Neural cell (in vitro differentiated cells): Measurements from ENCODE around the gene PLCB1. TPM values are rescaled to one million over a fixed set of nuclear protein-coding genes. Genes with fewer than 3 reads are reported as not detected.

Source experiments
- H2AFZ ChIP-seq: fragments of 200-600, 300-800 bp; sonication (generic), shearing (Covaris generic); 2 replicates; pipeline ENCODE4 v1.6.0; 2014; ENCODE audit warnings: low read depth, mild to moderate bottlenecking, antibody characterized with exemption, low read length, moderate library complexity
- H3F3A ChIP-seq: fragments of 200-600 bp; shearing (Covaris generic); 2 replicates; pipeline ENCODE4 v1.6.1; 2016; ENCODE audit warnings: mild to moderate bottlenecking, moderate library complexity, mixed read lengths, antibody characterized with exemption, low read length; ENCODE audit not compliant: insufficient read depth, poor library complexity, severe bottlenecking
- H3K27ac ChIP-seq: fragments of 200-600, 300-800 bp; sonication (generic), shearing (Covaris generic); 2 replicates; pipeline ENCODE4 v1.5.1; 2014; ENCODE audit warnings: mild to moderate bottlenecking, low read length, moderate library complexity
- H3K27me3 ChIP-seq: fragments of 300-800, 200-600 bp; sonication (generic), shearing (Covaris generic); 2 replicates; pipeline ENCODE4 v1.6.0; 2014; ENCODE audit warnings: mild to moderate bottlenecking, low read depth, low read length, moderate library complexity; ENCODE audit not compliant: insufficient read depth
- H3K36me3 ChIP-seq: fragments of 300-800, 200-600 bp; sonication (generic), shearing (Covaris generic); 2 replicates; pipeline ENCODE4 v1.5.1; 2014; ENCODE audit warnings: mild to moderate bottlenecking, antibody characterized with exemption, low read length, moderate library complexity; ENCODE audit not compliant: insufficient read depth
- H3K4me2 ChIP-seq: fragments of 300-800, 200-600 bp; sonication (generic), shearing (Covaris generic); 2 replicates; pipeline ENCODE4 v1.6.0; 2014; ENCODE audit warnings: mild to moderate bottlenecking, low read length
- H3K4me3 ChIP-seq: fragments of 300-800, 200-600 bp; sonication (generic), shearing (Covaris generic); 2 replicates; pipeline ENCODE4 v1.5.1; 2014; ENCODE audit warnings: mild to moderate bottlenecking, low read length, moderate library complexity
- H3K79me2 ChIP-seq: fragments of 200-600 bp; shearing (Covaris generic); replicated peaks from 2 replicates; pipeline ENCODE4 v1.6.0; 2014; ENCODE audit warnings: mild to moderate bottlenecking, low read length, moderate library complexity; ENCODE audit not compliant: insufficient read depth
- H3K9ac ChIP-seq: fragments of 300-800, 200-600 bp; sonication (generic), shearing (Covaris generic); 2 replicates; pipeline ENCODE4 v1.6.1; 2016; ENCODE audit warnings: mild to moderate bottlenecking, low read length, mixed read lengths
- H3K9me2 ChIP-seq: fragments of 200-600 bp; shearing (Covaris generic); 2 replicates; pipeline ENCODE4 v1.6.1; 2016; ENCODE audit warnings: mild to moderate bottlenecking, low read length, mixed read lengths; ENCODE audit not compliant: insufficient read depth
- H3K9me3 ChIP-seq: fragments of 200-600, 300-800 bp; sonication (generic), shearing (Covaris generic); 2 replicates; pipeline ENCODE4 v1.6.1; 2016; ENCODE audit warnings: mild to moderate bottlenecking, mixed run types, low read length, moderate library complexity, mixed read lengths
- H4K20me1 ChIP-seq: fragments of 200-600 bp; shearing (Covaris generic); 2 replicates; pipeline ENCODE4 v1.6.1; 2016; ENCODE audit warnings: mild to moderate bottlenecking, mixed run types; ENCODE audit not compliant: insufficient read depth
- EP300 ChIP-seq: fragments of 450-650 bp; conservative IDR thresholded peaks from 2 replicates; pipeline ENCODE4 v1.6.1; 2014; ENCODE audit warnings: antibody characterized with exemption, mild to moderate bottlenecking, moderate library complexity; ENCODE audit not compliant: poor library complexity, severe bottlenecking
- EZH2 ChIP-seq: fragments of 200-600, 300-800 bp; shearing (Covaris generic), sonication (generic); IDR thresholded peaks from 2 replicates; pipeline ENCODE4 v1.6.1; 2014; ENCODE audit warnings: antibody characterized with exemption, low read length, borderline replicate concordance, mild to moderate bottlenecking; ENCODE audit not compliant: insufficient read depth, poor library complexity, severe bottlenecking
- MXI1 ChIP-seq: fragments of 450-650 bp; conservative IDR thresholded peaks from 2 replicates; pipeline ENCODE4 v1.6.1; 2014; ENCODE audit warnings: antibody characterized with exemption, mild to moderate bottlenecking; ENCODE audit not compliant: poor library complexity, severe bottlenecking
- POLR2AphosphoS5 ChIP-seq: IDR thresholded peaks from 2 replicates; pipeline ENCODE4 v1.6.1; 2012
- RAD21 ChIP-seq: fragments of 450-650 bp; conservative IDR thresholded peaks from 2 replicates; pipeline ENCODE4 v1.6.1; 2014; ENCODE audit warnings: antibody characterized with exemption, mild to moderate bottlenecking, moderate library complexity
- REST ChIP-seq: IDR thresholded peaks from 2 replicates; pipeline ENCODE4 v1.6.1; 2012; ENCODE audit warnings: borderline replicate concordance
- SMC3 ChIP-seq: fragments of 450-650 bp; conservative IDR thresholded peaks from 2 replicates; pipeline ENCODE4 v1.6.1; 2014; ENCODE audit warnings: antibody characterized with exemption, mild to moderate bottlenecking, moderate library complexity; ENCODE audit not compliant: poor library complexity
- TAF1 ChIP-seq: IDR thresholded peaks from 2 replicates; pipeline ENCODE4 v1.6.1; 2012; ENCODE audit warnings: low read depth
- polyA plus RNA-seq: library from polyadenylated mRNA; depleted of rRNA; stranded (reverse); fragments of >200 nt; gene quantifications from 2 replicates; pipeline ENCODE4 v1.2.3, GENCODE V29; 2014
- TF ChIP-seq, protein P1 (sequence below): fragments of 450-650 bp; IDR thresholded peaks from 2 replicates; pipeline ENCODE4 v1.5.1; 2014; ENCODE audit warnings: antibody characterized with exemption, mild to moderate bottlenecking, moderate library complexity; ENCODE audit not compliant: poor library complexity, severe bottlenecking

PLCB1 gene
- polyA plus RNA-seq, 1 donor from 2014 or later = 11.4 TPM

DNA sequence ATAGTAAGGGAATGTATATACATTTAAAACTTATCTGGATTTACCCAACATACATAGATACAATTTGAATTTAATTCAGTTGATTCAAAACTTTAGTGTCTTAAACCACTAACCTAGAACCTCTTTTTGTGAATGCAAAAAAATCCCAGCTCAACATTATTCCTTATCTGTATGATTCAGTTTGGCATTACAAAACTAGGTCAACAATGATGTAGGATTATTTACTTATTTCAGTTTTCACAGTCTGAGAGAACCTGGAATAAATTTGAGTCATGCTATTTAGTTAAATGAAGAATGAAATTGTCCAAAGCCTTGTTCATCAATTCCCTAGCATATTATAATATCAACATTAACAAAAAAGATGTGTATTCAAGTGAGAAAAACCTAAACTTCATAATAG is 7.4 kb upstream of the PLCB1 start:
- H3K27ac ChIP-seq = no peak overlapping the region
- no peaks in the 10 kb centered on the region for H3K36me3 ChIP-seq
- no peak overlapping the region for H3K4me3 ChIP-seq
- H3K9me2 ChIP-seq = no peaks in the 10 kb centered on the region
- H3K4me2 ChIP-seq = no peak overlapping the region
- H3K79me2 ChIP-seq = no peaks in the 10 kb centered on the region
- no peaks in the 10 kb centered on the region for H3K9me3 ChIP-seq
- H3K9ac ChIP-seq = no peak overlapping the region
- H4K20me1 ChIP-seq = no peaks in the 10 kb centered on the region
- H2AFZ ChIP-seq = no peak overlapping the region
- H3F3A ChIP-seq = no peaks in the 10 kb centered on the region
- TF ChIP-seq EP300 (no peak), MXI1 (no peak), REST (no peak), TAF1 (no peak), SMC3 (no peak), EZH2 (no peak), RAD21 (no peak), POLR2AphosphoS5 (no peak)
- TF ChIP-seq, protein P1, sequence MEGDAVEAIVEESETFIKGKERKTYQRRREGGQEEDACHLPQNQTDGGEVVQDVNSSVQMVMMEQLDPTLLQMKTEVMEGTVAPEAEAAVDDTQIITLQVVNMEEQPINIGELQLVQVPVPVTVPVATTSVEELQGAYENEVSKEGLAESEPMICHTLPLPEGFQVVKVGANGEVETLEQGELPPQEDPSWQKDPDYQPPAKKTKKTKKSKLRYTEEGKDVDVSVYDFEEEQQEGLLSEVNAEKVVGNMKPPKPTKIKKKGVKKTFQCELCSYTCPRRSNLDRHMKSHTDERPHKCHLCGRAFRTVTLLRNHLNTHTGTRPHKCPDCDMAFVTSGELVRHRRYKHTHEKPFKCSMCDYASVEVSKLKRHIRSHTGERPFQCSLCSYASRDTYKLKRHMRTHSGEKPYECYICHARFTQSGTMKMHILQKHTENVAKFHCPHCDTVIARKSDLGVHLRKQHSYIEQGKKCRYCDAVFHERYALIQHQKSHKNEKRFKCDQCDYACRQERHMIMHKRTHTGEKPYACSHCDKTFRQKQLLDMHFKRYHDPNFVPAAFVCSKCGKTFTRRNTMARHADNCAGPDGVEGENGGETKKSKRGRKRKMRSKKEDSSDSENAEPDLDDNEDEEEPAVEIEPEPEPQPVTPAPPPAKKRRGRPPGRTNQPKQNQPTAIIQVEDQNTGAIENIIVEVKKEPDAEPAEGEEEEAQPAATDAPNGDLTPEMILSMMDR = no peak
- H3K27me3 ChIP-seq = no peaks in the 10 kb centered on the region

GRCh38 chr20:8126181-8126580 is 5.9 kb upstream of the PLCB1 start:
- Histone ChIP-seq H3K27me3 (no peaks in the 10 kb centered on the region), H3K36me3 (no peaks in the 10 kb centered on the region), H3K4me3 (no peak overlapping the region), H3K79me2 (no peaks in the 10 kb centered on the region), H3K9me3 (no peaks in the 10 kb centered on the region), H3K4me2 (no peak overlapping the region), H2AFZ (no peak overlapping the region), H4K20me1 (no peaks in the 10 kb centered on the region), H3K27ac (no peak overlapping the region), H3K9ac (no peak overlapping the region), H3F3A (no peaks in the 10 kb centered on the region), H3K9me2 (no peaks in the 10 kb centered on the region)
- TF ChIP-seq REST (no peak), TAF1 (no peak), MXI1 (no peak), EZH2 (no peak)
